CD4-positive, alpha-beta T cell treated with Interleukin-10 for 1 hour (primary cell): Measurements from ENCODE around the gene ANKRD7.
"Not testable (repeated sequence)": the region's sequence is repeated elsewhere in the genome, so short reads cannot be mapped to it uniquely, and the experiment has no call there.

Experiments
- DNase-seq: peaks from one replicate; pipeline ENCODE4 v3.0.0-alpha.2; 2020

Gene ANKRD7

DNA sequence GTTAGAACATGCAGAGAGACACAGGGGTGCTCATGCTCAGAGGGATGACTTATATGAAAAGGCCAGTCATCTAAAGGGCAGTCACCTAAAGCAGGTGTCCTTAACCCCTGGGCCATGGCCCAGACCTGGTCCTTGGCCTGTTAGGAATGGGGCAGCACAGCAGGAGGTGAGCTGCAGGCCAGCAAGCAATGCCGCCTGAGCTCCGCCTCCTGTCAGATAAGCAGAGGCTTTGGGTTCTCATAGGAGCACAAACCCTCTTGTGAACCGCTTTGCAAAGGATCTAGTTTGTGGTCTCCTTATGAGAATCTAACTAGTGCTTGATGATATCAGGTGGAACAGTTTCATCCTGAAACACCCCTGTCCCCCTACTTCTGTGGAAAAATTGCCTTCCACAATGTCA, 14.5 kb downstream of the ANKRD7 start:
- no peak for DNase-seq

DNA sequence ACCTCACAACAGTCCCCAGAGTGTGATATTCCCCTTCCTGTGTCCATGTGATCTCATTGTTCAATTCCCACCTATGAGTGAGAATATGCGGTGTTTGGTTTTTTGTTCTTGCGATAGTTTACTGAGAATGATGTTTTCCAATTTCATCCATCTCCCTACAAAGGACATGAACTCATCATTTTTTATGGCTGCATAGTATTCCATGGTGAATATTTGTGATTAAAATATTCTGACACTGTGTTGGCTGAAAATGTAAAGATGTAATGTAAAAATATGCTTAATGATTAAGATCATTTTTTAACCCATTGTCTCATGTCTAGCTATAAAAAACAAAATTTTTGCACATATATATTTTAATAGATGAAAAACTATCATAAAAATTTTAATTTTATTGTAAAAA, 15.8 kb downstream of the ANKRD7 start:
- not testable (repeated sequence) for DNase-seq

DNA sequence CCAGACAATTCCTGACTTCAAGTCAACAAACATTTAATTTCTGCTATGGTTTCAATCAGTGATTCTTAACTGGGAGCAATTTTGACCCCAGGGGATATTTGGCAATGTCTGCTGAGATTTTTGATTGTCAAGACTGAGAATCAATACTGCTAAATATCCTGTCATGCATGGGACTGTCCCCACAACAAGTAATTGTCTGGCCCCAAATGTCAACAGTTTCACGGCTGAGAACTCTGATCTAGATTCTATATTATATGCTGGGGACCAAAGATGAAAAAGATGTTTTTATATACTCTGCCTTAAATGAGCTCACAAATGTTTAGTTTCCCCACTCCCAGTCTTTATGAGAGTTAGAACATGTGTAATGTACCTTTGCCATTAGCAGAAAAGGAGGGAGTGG, 19.2 kb downstream of the ANKRD7 start:
- no peak for DNase-seq

DNA sequence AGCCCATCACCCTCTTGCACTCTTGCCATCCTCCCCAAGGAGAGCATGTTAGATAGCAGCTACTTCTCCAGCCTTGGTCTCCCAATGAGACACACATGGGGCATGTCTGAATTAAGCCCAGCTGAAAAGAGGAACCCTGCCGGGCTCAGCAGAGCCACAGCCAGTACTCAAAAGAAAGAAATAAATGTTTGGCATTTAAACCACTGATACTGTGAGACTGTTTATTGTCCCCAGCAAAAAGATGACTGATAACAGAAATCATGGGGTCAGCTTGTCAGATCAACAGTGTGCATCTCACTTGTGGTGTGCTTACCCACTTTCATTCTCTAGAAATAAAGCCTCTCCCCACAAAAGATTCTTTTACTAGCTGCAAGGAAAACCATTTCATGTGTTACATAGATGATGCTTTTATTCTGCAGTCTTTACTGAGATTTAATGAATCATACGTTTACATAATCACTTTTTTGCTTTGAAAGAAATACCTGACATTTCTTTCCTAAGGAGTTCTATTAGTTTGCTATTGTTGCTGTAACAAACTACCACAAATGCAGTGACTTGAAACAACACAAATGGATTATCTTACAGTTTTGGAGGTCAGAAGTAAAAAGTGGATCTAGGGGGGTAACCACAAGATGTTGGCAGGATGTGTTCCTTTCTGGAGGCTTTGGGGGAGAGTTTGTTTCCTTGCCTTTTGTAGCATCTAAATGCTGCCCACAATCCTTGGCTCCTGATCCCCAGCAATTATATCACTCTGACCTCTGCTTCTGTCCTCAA, 20.9 kb downstream of the ANKRD7 start:
- DNase-seq, result no peak

DNA sequence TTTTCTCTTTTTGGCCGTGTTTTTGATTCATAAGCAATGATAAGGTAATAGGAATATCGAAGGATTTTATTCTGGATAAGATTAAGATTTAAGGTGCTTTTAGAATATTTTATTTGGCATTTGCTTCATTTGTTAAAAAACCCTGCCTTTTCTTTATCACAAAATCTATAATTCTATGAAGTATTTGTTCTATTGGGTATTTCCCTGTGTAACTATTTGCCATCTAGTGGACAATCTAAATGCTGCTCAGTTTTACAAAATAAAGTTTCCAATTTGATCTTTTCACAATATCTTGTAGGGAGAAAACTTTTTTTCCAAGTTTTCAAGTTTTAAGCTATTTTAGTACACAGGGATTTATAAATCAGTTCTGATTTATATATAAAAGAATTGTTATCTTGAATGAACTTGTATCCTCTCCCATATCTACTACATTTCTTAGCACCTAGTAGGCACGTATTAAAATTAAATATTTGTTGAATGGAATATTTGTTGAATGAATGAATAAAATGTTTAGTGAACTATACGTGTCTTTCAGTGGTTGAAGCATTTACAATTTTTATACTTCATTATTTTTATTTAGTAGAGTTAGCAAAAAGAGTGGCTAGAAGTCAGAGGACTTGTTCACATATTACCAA, 26.5 kb downstream of the ANKRD7 start:
- no peak for DNase-seq

DNA sequence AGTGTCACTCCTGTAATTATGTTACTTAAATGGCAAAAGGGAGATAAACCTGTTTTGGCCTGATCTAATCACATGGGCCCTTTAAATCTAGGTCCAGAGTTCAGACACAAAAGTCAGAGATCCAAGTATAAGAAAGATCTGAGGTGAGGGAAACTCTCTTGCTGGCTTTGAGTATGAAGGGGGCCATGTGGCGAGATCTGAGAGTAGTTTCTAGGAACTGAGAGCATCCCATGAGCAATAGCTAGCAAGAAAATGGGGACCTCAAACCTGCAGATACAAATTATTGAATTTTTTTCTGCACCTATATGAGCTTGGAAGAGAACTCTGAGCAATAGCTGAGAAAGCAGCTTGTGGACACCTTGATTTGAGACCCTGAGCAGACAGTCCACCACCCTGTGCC, 27.6 kb downstream of the ANKRD7 start:
- no peak for DNase-seq

DNA sequence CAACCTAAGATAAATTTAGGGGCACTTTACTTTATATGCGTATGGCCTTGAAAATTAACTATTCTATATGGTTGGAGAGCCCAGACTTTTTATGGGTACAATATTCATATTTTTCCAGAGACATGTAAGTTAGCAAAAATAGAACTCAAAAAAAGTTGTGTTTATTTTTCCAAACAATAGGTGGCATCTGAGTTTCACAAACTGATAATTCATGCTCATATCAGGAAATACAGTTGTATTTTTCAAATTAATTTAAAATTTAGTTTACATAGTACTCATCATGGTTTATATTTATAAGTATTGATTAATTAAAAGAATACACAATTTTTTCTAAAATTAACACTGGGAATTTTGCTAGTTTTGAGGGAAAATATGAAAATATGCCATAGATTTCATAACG, 34.6 kb downstream of the ANKRD7 start:
- DNase-seq, result no peak

DNA sequence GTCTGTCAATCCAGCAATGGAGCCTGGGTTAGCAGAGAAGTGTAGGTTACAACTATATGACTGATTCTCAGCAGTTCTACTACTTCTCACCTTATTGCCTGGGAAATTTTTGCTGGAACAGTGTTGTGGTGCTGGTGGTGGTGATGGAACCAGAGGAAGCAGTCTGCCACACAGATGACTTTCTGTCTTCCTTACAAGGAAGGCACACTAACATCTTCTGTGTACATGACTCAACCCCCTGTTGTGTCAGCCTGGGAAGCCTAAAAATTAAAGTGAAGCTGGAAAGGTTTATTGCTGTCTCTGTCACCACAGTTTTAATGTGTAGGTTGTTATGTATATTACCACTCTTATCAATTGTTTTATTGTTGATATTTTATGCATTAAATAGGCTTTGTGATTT, 40.3 kb downstream of the ANKRD7 start:
- DNase-seq, result no peak

DNA sequence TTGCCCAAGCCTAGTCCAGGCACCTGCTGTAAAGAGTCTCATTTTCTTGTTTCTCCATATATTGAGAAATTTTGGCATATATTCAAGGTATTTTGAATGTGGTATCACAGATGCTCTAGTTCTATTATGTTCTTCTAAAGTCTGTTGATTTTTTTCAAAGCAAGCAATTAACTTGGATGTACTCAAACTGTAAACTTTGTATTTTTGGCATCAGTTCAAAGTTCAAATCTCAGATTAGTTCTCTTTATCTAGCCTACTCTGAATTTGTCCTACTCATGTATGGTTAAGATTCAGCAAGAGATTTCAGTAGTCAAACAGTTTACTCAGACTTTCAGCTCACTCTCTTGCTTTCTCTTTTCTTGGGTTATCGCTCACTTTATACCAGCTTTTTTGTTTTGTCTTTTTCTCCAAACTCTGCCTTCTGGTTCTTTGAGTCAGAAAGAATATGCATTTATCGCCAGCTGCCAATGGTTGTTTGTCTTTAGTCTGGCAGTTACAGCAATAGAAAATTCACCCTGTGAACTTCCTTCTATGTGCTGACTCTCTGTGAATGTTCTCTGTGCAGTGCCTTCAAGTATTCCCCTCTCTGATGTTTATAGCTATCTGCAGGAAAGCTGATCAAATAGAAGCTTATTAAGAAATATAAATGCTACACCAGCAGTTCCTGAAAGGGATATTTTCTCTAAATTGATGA, 56.0 kb downstream of the ANKRD7 start:
- DNase-seq, result no peak

DNA sequence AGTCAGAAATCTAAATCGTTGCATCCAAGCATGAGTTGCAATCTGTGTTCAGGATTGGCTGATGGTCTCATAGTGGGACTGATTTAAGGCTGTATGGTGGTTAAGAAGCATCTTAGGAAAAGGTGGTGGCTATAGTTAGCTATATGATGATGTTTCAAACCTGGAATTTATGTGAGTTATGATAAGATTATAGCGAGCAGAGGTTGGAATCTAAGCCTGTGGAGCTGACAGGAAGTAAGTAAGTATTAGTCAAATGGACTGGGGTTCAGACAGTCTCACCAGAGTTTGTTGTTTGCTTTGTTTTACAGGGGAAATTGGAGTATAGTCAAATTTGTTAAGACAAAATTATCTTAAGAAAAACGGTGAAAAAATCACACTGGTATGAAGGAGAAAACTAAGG, 56.7 kb downstream of the ANKRD7 start:
- no peak for DNase-seq

DNA sequence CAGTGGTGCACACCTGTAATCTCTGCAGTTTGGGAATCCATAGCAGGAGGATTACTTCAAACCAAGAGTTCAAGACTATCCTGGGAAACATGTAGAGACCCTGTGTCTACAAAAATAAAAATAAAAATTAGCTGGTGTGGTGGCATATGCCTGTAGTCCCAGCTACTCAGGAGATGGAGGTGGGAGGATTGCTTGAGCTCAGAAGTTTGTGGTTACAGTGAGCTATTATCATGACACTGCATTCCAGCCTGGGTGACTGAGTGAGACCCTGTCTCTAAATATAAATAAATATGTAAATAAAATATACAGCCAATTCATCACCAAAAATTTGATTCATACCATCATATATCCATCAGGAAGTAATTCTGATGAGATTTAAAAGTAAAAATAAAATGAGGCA, 60.9 kb downstream of the ANKRD7 start:
- DNase-seq, result no peak

DNA sequence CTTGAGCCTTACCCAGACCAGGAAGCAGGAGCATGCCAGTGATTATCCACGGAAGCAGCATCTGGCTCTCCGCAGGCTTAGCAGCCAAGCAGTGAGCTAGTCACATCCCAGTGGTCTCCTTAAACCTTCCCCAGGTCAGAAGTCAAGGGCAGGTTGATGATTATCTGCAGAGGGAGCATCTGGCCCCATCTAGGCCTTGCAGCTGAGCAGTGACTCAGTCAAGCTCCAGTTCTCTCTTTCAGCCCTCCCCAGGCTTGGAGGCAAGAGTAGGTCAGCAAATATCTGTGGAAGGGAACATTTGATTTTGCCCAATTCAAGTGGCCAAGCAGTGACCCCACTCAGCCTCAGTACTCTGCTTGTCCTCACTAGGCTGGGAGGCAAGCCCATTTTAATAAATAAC, 61.6 kb downstream of the ANKRD7 start:
- no peak for DNase-seq

DNA sequence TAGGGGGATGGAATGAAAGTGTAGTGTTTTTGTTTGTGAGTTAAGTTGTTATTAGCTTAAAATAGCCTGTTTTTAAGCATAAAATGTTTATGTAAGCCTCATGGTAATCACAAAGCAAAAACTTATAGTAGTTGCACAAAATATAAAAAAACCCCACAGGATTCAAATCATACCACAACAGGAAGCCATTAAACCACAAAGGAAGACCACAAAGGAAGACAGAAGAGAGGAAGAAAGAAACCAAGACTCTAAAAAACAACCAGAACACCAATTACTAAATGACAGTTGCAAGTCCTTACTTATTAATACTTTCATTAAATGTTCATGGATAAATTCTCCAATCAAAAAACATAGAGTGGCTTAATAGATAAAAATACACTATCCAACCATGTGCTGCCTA, 63.6 kb downstream of the ANKRD7 start:
- peak; percentile 33 for DNase-seq

DNA sequence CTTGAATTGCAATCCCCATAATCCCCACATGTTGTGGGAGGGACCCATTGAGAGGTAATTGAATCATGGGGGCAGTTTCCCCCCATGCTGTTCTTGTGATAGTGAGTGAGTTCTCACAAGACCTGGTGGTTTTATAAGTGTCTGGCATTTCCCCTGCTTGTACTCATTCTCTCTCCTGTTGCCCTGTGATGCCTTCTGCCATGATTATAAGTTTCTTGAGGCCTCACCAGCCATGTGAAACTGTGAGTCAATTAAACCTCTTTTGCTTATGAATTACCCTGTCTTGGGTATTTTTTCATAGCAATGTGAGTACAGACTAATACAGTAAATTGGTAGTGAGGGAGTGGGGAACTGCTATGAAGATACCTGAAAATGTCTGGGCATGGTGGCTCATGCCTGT, 65.0 kb downstream of the ANKRD7 start:
- no peak for DNase-seq
